Stimulated activated CD4-positive, alpha-beta T cell treated with anti-CD3 and anti-CD28 coated beads, Interleukin-4, amount 100 ng/mL, for 1 hour (primary cell): ENCODE measurements around the gene MSI1.
"Not testable (repeated sequence)": the region's sequence is repeated elsewhere in the genome, so short reads cannot be mapped to it uniquely, and the experiment has no call there.

ENCODE experiments used
- DNase-seq: peaks from one replicate; pipeline ENCODE4 v3.0.0-alpha.2; 2020

Gene MSI1

DNA sequence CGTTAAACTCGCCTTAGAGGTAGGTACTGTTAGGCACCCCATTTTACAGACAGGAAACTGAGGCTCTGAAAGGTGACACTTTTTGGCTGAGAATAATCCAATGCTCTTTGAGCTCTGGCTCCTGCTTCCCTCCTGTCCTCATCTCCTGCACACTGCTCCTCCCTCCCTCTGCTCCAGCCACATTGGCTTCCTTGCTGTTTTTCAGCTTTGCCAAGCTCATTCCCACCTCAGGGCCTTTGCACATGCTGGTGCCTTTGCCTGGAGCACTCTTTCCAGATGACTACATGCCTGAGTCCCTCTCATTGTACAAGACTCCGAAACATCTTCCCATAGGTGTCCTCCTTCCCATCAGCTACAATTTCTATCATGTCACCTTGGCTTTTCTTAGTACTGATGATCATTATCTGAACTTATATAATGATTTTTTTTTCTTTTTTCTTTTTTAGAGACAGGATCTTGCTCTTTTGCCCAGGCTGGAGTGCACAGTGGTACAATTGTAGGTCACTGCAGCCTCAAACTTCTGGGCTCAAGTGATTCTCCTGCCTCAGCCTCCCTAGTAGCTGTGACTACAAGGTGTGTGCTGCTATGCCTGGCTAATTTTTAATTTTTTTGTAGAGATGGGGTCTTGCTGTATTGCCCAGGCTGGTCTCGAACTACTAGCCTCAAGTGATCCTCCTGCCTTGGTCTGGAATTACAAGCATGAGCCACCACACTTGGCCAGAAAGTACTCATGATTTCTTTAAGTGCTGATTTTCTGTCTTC is 15.2 kb downstream of the MSI1 start:
- DNase-seq, result no peak

GRCh38 chr12:120353136-120353535 is 15.8 kb downstream of the MSI1 start:
- DNase-seq, result no peak

- DNase-seq, result no peak
Measured at GRCh38 chr12:120352117-120352516, 16.8 kb downstream of the MSI1 start.

DNA sequence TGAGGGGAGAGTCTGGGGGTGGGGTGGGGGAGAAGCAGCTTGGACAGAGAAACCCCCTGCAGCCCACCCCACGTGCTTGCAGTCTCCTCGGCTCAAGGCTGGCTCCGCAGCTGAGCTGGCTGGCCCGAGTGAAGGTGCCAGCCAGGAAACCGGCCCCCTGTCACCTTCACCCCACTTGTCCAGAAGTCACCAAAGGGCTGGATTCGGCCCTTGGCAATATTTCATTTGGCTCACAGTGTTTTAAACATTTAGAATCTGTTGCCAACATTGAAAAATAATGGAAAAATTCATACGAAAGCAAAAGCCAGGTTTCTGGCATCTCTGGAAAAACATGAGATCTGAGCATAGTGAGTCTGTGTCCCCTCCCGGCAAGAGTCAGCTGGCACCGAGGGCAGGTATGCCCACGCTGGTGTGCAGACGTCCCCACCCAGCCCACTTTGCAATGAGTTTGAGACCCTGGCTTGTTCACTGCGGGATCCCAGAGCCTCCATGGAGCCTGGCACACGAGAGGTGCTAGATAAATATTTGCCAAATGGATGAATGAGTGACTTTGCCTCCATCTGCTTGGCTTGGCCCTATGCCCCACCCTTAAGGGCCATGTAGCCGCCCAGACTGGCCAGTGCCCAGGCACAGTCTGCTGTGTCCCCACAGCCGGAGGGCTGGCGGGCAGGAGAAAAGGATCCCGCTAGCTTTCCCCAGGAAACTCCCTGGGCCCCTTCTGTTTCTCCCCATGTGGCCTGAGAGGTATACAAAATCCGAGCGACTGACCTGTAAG is 18.2 kb downstream of the MSI1 start:
- no peak for DNase-seq

GRCh38 chr12:120347766-120348165 is 21.2 kb downstream of the MSI1 start:
- DNase-seq, result no peak

DNA sequence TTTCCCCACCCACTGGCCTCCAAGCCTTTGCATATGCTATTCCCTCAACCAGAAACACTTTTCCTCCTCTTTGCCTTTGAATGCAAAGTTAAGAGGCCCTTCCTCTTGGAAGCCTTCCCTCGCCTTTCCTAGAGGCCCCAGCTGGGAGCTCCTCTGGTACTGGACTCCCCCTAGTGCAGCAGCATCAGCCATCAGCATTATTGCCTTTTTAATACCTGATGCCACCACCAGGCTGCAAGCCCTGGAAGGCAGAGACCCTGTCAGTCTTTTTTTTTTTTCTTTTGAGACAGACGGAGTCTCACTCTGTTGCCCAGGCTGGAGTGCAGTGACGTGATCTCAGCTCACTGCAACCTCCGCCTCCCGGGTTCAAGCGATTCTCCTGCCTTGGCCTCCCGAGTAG is 22.3 kb downstream of the MSI1 start:
- no peak for DNase-seq

DNA sequence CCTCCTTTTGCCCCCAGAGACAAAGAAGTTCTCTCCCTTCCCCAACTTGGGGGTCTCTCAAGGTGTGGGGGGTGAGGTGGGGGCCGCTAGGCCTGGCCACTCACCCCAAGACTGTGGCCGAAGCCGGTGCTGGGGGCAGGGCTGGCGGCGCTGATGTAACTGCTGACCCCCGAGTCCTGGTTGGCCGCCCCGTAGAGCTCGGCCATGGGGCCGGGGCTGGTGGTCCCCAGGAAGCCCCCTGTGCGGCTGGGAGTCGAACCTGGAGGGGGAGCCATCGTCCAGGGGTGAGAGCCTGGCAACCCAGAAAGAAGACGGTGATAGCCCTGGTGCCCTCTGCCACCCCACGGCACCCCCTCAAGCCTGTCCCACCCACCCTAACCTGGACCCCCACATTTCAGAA is 22.9 kb downstream of the MSI1 start:
- DNase-seq, result no peak

- no peak for DNase-seq
Measured at GRCh38 chr12:120343692-120344091, 25.3 kb downstream of the MSI1 start.

- no peak for DNase-seq
Measured at GRCh38 chr12:120343039-120343537, 25.9 kb downstream of the MSI1 start.

- DNase-seq, result no peak
Measured at GRCh38 chr12:120342175-120343038, 26.6 kb downstream of the MSI1 start.

- DNase-seq, result no peak
Measured at GRCh38 chr12:120339256-120339655, 29.7 kb downstream of the MSI1 start.

- no peak for DNase-seq
Measured at GRCh38 chr12:120337730-120338129, 31.2 kb downstream of the MSI1 start.

DNA sequence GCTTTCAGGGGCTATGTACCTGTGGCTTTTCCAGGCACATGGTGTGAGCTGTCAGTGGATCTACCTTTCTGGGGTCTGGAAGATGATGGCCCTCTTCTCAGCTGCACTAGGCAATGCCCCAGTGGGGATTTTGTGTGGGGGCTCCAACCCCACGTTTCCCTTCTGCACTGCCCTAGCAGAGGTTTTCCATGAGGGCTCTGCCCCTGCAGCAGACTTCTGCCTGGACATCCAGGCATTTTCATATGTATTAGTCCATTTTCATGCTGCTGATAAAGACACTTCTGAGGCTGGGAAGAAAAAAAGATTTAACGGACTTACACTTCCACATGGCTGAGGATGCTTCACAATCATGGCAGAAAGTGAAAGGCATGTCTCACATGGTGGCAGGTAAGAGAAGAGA is 32.6 kb downstream of the MSI1 start:
- not testable (repeated sequence) for DNase-seq

DNA sequence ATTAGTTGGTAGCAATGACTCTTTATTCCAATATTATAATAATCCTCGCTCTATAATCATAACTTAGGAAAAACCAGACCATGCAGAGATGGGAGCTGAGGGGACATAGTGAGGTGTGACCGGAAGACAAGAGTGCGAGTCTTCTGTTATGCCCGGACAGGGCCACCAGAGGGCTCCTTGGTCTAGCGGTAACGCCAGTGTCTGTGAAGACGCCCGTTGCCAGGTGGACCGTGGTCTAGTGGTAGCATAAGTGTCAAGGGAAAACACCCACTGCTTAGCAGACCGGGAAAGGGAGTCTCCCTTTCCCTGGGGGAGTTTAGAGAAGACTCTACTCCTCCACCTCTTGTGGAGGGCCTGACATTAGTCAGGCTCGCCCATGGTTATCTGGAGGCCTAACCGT is 33.5 kb downstream of the MSI1 start:
- DNase-seq, result peak; percentile 29

DNA sequence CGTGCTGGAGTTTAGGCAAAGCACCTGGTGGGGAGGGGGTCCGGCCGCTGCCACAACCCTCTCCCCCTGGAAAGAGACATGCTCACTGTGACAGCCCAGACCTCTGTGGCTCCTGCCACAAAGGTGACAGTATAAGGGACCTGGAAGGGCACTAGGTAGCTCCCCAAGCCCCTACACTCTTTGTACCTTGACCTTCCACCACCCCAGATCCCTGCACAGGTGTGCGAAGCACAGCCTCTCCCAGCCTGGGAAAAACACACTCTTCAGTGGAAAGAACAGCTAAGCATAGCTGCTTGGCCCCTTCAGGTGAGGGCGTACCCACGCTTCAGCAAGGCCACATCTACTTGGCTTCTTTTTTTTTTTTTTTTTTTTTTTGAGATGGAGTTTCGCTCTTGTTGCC is 36.4 kb downstream of the MSI1 start:
- no peak for DNase-seq

- DNase-seq, result no peak
Measured at GRCh38 chr12:120332041-120332440, 36.9 kb downstream of the MSI1 start.

DNA sequence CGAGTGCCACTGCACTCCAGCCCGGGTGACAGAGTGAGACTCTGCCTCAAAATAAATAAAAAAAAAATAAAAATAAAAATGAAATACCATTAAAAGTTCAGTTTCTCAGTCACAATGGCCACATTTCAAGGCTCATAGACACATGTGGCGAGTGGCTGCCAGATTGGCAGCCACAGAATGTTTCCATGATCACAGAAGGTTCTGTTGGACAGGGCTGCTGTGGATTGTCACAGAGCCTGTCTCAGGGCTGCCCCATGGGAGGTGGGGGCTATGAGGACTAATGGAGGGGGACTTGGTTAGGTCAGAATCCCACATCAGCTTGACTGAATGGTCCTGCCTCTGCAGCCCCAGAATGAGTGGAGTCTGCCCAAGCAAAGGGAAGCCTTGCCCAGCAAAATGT is 37.6 kb downstream of the MSI1 start:
- DNase-seq, result no peak

GRCh38 chr12:120328228-120328627 is 40.7 kb downstream of the MSI1 start:
- DNase-seq, result no peak

- no peak for DNase-seq
Measured at GRCh38 chr12:120327593-120327992, 41.4 kb downstream of the MSI1 start, which contains the start of gene PLA2G1B. Gene PLA2G1B (minus strand): TSS chr12:120327779. CDS start chr12:120327753, 26 bp downstream.

- no peak for DNase-seq
Measured at GRCh38 chr12:120324841-120325417, 44.0 kb downstream of the MSI1 start.

DNA sequence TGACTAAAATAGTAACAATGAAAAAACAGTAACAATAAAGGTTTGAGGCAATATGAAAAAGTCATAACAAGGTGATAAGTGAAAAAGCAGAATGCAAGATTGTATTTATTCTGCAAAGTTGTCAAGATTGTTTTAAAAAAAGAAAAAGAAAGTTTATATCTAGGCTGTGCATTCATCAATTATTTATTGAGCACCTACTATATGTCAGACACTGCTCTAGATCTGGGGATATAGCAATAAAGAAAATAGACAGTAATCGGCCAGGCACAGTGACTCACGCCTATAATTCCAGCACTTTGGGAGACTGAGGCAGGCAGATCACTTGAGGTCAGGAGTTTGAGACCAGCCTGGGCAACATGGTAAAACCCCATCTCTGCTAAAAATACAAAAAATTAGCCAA is 45.2 kb downstream of the MSI1 start:
- no peak for DNase-seq

GRCh38 chr12:120321382-120322202 is 47.4 kb downstream of the MSI1 start:
- no peak for DNase-seq
